Measurements from ENCODE around the gene PCDHGB3.
"Not testable (repeated sequence)": the region's sequence is repeated elsewhere in the genome, so short reads cannot be mapped to it uniquely, and the experiment has no call there.

PCDHGB3 gene

GRCh38 chr5:141369994-141370848, at the start of gene PCDHGB3:
Gene PCDHGB3 (plus strand): TSS chr5:141370242. CDS start chr5:141370395, 153 bp downstream.
- peak; percentile 48 for DNase-seq (ENCODE audit: extremely low spot score)
- ChIA-PET CTCF (interaction anchor here (0.6 to 1.7 kb wide), 4 partner anchors 51 to 194 kb away, joined by 3 to 6 read pairs (median 4); partner anchors contain the start of gene PCDHGA11), POLR2A (no interaction called here)

GRCh38 chr5:141322261-141322660, 47.8 kb upstream of the PCDHGB3 start:
- CTCF ChIA-PET = interaction anchor here (0.7 kb wide), 1 partner anchor 481 kb away, joined by 5 read pairs; no protein-coding TSS in a partner anchor
- no peak for TF ChIP-seq ZNF384 (IDR thresholded peaks at IDR 0.05)
- TF ChIP-seq BHLHE40 (IDR thresholded peaks at IDR 0.05; ENCODE audit: borderline replicate concordance) = no peak
- no peak for TF ChIP-seq TARDBP (IDR thresholded peaks at IDR 0.05)
- no peak for TF ChIP-seq SUZ12 (IDR thresholded peaks at IDR 0.05)
- TF ChIP-seq ELF4 (IDR thresholded peaks at IDR 0.05) = no peak
- TF ChIP-seq CTBP1 (IDR thresholded peaks at IDR 0.05; ENCODE audit: borderline replicate concordance) = no peak
- TF ChIP-seq NFRKB (IDR thresholded peaks at IDR 0.05) = no peak
- TF ChIP-seq FOXM1 (IDR thresholded peaks at IDR 0.05; ENCODE audit: borderline replicate concordance) = no peak
- TF ChIP-seq ARNT (IDR thresholded peaks at IDR 0.05) = no peak
- no peak for TF ChIP-seq LEF1 (IDR thresholded peaks at IDR 0.05; ENCODE audit: borderline replicate concordance)
- TF ChIP-seq FOXK2 (IDR thresholded peaks at IDR 0.05) = no peak
- POLR2A ChIA-PET = no interaction called here
- no peak for DNase-seq (ENCODE audit: extremely low spot score)

More at GRCh38 chr5:141369994-141370848, at the start of gene PCDHGB3:
- TF ChIP-seq FOXA1 (IDR thresholded peaks at IDR 0.05) = no peak

GRCh38 chr5:141326088-141326854, 43.8 kb upstream of the PCDHGB3 start:
- DNase-seq (ENCODE audit: extremely low spot score) = peak; percentile 39
- CTCF ChIA-PET = no interaction called here

GRCh38 chr5:141328231-141328630, 41.8 kb upstream of the PCDHGB3 start:
- TF ChIP-seq CTBP1 (IDR thresholded peaks at IDR 0.05; ENCODE audit: borderline replicate concordance) = no peak
- no peak for TF ChIP-seq TARDBP (IDR thresholded peaks at IDR 0.05)
- no peak for TF ChIP-seq BHLHE40 (IDR thresholded peaks at IDR 0.05; ENCODE audit: borderline replicate concordance)
- TF ChIP-seq LEF1 (IDR thresholded peaks at IDR 0.05; ENCODE audit: borderline replicate concordance) = no peak
- no peak for TF ChIP-seq ELF4 (IDR thresholded peaks at IDR 0.05)
- no peak for DNase-seq (ENCODE audit: extremely low spot score)
- POLR2A ChIA-PET = interaction anchor here (1.1 kb wide), 1 partner anchor 7 kb away, joined by 5 read pairs; the partner anchor contains the start of gene TAF7
- CTCF ChIA-PET = interaction anchor here (1.3 to 1.4 kb wide), 2 partner anchors 105 to 236 kb away, joined by 3 read pairs; partner anchors contain the start of gene PCDHB14

More at GRCh38 chr5:141326088-141326854, 43.8 kb upstream of the PCDHGB3 start:
- POLR2A ChIA-PET = no interaction called here
- no peak for TF ChIP-seq CTBP1 (IDR thresholded peaks at IDR 0.05; ENCODE audit: borderline replicate concordance)
- TF ChIP-seq L3MBTL2 (conservative IDR thresholded peaks at IDR 0.05) = 0 out of 2 replicates have a peak, but pooled peaks have one; percentile 32
- no peak for TF ChIP-seq FOXM1 (IDR thresholded peaks at IDR 0.05; ENCODE audit: borderline replicate concordance)

- POLR2A ChIA-PET = interaction anchor here (1.0 to 2.9 kb wide), 2 partner anchors 10 to 306 kb away, joined by 3 to 14 read pairs; partner anchors contain the start of genes HDAC3, RELL2 and TAF7
- CTCF ChIA-PET = interaction anchor here (0.6 to 1.6 kb wide), 7 partner anchors 9 to 386 kb away, joined by 3 to 14 read pairs (median 3); partner anchors contain the start of gene TAF7
- TF ChIP-seq ARNT (IDR thresholded peaks at IDR 0.05) = no peak
- peak; percentile 86 for TF ChIP-seq ZNF384 (IDR thresholded peaks at IDR 0.05)
- DNase-seq (ENCODE audit: extremely low spot score) = peak; percentile 17
Observed at GRCh38 chr5:141330299-141331080, 39.6 kb upstream of the PCDHGB3 start, which contains the start of gene PCDHGA1. Gene PCDHGA1 (plus strand): TSS chr5:141330514.

- CTCF ChIA-PET; DNase-seq (ENCODE audit: extremely low spot score): not testable (repeated sequence)
- POLR2A ChIA-PET = interaction anchor here (0.6 kb wide), 1 partner anchor 12 kb away, joined by 4 read pairs; the partner anchor contains the start of gene TAF7
Observed at GRCh38 chr5:141332571-141332970, 37.5 kb upstream of the PCDHGB3 start.

- DNase-seq (ENCODE audit: extremely low spot score) = peak; percentile 20
- TF ChIP-seq FOXK2 (IDR thresholded peaks at IDR 0.05) = no peak
- TF ChIP-seq FOXA1 (IDR thresholded peaks at IDR 0.05) = no peak
- TF ChIP-seq ZNF384 (IDR thresholded peaks at IDR 0.05) = no peak
- TF ChIP-seq ARNT (IDR thresholded peaks at IDR 0.05) = no peak
- TF ChIP-seq CTBP1 (IDR thresholded peaks at IDR 0.05; ENCODE audit: borderline replicate concordance) = no peak
- no peak for TF ChIP-seq LEF1 (IDR thresholded peaks at IDR 0.05; ENCODE audit: borderline replicate concordance)
- TF ChIP-seq TARDBP (IDR thresholded peaks at IDR 0.05) = no peak
- no peak for TF ChIP-seq SUZ12 (IDR thresholded peaks at IDR 0.05)
- TF ChIP-seq HDGF (IDR thresholded peaks at IDR 0.05; ENCODE audit: borderline replicate concordance) = no peak
- no peak for TF ChIP-seq BHLHE40 (IDR thresholded peaks at IDR 0.05; ENCODE audit: borderline replicate concordance)
- no peak for TF ChIP-seq FOXM1 (IDR thresholded peaks at IDR 0.05; ENCODE audit: borderline replicate concordance)
- TF ChIP-seq PKNOX1 (IDR thresholded peaks at IDR 0.05) = no peak
- no peak for TF ChIP-seq L3MBTL2 (conservative IDR thresholded peaks at IDR 0.05)
- TF ChIP-seq ELF4 (IDR thresholded peaks at IDR 0.05) = no peak
- CTCF ChIA-PET = interaction anchor here (1.0 to 1.5 kb wide), 3 partner anchors 8 to 219 kb away, joined by 3 to 5 read pairs (median 4); partner anchors contain the start of genes PCDHGA1 and PCDHGA11
- POLR2A ChIA-PET = interaction anchor here (2.1 kb wide), 1 partner anchor 18 kb away, joined by 7 read pairs; the partner anchor contains the start of gene TAF7
Observed at GRCh38 chr5:141338538-141339306, 31.3 kb upstream of the PCDHGB3 start, which contains the start of gene PCDHGA2. Gene PCDHGA2 (plus strand): TSS chr5:141338760.

- POLR2A ChIA-PET; DNase-seq (ENCODE audit: extremely low spot score); CTCF ChIA-PET: not testable (repeated sequence)
Observed at GRCh38 chr5:141340781-141341354, 29.2 kb upstream of the PCDHGB3 start.

Data from HEK293T (cell line).